GM12864 (cell line): Measurements from ENCODE around the gene NHS.
"Not testable (repeated sequence)": the region's sequence is repeated elsewhere in the genome, so short reads cannot be mapped to it uniquely, and the experiment has no call there.

Source experiments
- DNase-seq: peaks from one replicate; pipeline ENCODE4 v3.0.0-alpha.2; 2011; ENCODE audit warnings: low read depth
- H3K4me3 ChIP-seq: 2 replicates; pipeline ENCODE4 v1.5.1; 2011; ENCODE audit warnings: mild to moderate bottlenecking, low read depth, low read length, control low read depth
- TF ChIP-seq, protein P1 (sequence below): IDR thresholded peaks from 2 replicates; pipeline ENCODE4 v1.5.1; 2011; ENCODE audit warnings: low read depth, mild to moderate bottlenecking, moderate library complexity, low read length, control low read depth, inconsistent platforms; ENCODE audit errors: missing control alignments

The NHS gene

DNA sequence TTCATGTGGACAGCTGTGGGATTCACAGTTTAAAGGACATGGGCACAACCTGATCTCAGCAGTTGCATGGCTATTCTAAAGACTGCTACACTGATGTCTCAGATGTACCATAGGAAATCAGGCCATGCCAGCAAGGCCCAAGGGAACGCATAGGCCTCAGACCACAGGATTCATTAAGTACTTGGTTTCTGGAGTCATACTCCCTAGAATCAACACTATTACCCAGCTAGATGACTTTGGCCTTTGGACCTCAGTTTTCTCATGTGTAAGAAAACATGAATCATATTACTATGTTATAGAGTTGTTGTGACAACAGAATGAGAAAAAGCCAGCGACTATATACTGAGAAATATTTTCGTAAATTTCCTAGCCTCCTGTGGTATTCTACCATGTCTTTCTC lies 67.9 kb downstream of the NHS start:
- TF ChIP-seq, protein P1, sequence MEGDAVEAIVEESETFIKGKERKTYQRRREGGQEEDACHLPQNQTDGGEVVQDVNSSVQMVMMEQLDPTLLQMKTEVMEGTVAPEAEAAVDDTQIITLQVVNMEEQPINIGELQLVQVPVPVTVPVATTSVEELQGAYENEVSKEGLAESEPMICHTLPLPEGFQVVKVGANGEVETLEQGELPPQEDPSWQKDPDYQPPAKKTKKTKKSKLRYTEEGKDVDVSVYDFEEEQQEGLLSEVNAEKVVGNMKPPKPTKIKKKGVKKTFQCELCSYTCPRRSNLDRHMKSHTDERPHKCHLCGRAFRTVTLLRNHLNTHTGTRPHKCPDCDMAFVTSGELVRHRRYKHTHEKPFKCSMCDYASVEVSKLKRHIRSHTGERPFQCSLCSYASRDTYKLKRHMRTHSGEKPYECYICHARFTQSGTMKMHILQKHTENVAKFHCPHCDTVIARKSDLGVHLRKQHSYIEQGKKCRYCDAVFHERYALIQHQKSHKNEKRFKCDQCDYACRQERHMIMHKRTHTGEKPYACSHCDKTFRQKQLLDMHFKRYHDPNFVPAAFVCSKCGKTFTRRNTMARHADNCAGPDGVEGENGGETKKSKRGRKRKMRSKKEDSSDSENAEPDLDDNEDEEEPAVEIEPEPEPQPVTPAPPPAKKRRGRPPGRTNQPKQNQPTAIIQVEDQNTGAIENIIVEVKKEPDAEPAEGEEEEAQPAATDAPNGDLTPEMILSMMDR = no peak
- no peak overlapping the region for H3K4me3 ChIP-seq
- DNase-seq = no peak

DNA sequence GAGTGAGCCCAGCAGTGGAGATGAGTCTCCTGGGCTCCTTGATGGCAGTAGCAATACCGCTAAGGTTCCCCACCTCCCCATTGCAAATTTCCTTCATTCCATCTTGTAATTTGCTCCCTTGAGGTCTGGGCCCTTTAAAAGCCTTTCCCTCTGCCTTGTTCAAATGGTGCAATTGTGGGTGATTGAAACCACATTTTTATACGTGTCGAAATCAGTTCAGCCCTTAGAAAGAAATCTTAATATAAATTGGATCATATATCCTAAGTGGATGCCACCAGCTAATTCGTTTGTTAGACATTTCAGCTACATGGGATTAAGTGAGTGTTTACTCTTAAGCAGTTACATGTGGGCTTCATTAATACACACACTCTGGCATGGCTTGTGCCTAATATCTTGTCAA lies 68.6 kb downstream of the NHS start:
- TF ChIP-seq, protein P1 = no peak
- no peak overlapping the region for H3K4me3 ChIP-seq
- no peak for DNase-seq

DNA sequence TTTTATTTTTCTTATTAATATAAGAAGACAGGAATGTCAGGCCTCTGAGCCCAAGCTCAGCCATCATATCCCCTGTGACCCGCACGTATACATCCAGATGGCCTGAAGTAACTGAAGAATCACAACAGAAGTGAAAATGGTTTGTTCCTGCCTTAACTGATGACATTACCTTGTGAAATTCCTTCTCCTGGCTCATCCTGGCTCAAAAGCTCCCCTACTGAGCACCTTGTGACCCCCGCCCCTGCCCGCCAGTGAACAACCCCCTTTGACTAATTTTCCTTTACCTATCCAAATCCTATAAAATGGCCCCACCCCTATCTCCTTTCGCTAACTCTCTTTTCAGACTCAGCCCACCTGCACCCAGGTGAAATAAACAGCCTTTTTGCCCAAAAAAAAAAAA lies 71.3 kb downstream of the NHS start:
- not testable (repeated sequence) for DNase-seq

DNA sequence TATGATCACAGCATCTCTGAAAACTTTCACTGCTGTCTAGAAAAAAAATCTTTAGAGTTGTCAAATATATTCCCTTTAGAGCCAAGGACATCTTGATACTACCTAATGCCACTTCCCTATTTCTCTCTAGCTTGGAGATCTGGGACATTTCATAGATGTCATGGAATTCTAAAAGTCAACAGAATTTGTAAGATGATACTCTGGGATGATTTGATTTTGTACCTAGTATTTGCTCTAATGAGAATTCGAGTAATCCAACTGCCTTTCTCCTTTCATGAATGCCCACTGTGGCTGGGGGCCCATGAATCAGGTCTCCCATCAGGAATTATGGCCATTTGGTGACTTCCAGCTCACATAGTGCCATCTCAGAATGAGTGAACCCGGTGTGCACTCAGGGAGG lies 73.2 kb downstream of the NHS start:
- DNase-seq = no peak
- H3K4me3 ChIP-seq = no peak overlapping the region
- TF ChIP-seq, protein P1 = no peak

More for the DNA sequence above, 71.3 kb downstream of the NHS start:
- H3K4me3 ChIP-seq = not testable (repeated sequence)

DNA sequence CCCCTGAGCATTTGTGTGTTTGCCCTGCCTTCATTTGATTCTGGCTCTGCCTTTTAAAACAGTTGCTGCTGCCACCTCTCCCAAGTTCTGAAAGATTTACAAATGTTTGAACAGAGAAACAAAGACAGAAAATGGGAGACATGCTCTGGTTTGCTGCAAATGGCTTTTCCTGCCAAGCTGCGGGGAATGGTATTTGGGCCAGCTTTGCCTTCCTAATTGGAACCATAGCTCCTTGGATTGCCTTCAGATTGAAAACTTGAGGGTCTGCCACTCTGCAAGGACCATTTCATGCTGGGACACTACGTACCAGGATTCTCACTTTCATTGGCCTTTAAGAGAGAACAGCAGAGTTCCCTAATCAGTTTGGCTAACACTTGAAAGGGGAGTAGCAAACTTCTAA lies 74.9 kb downstream of the NHS start:
- TF ChIP-seq, protein P1 = no peak
- H3K4me3 ChIP-seq = no peak overlapping the region
- no peak for DNase-seq

DNA sequence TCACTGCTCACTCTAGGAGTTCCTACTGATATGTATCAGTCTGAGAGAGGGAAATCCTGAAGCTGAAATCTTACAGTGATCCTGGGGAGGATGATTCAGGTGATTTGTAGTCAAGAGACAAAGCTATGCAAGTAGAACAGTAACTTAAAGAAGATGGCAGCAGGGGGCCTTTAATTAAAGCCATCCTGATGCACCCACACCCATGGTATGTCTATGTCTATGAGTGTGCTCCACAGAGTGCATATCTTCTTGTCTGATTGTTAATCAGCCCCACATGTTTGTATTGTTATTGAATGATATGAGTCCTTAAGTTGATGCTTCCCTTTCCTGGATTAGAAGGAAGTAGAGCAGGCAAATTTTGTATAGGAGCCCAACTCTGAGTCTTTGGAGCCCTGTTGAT lies 78.8 kb downstream of the NHS start:
- H3K4me3 ChIP-seq = no peak overlapping the region
- DNase-seq = no peak
- TF ChIP-seq, protein P1 = no peak

DNA sequence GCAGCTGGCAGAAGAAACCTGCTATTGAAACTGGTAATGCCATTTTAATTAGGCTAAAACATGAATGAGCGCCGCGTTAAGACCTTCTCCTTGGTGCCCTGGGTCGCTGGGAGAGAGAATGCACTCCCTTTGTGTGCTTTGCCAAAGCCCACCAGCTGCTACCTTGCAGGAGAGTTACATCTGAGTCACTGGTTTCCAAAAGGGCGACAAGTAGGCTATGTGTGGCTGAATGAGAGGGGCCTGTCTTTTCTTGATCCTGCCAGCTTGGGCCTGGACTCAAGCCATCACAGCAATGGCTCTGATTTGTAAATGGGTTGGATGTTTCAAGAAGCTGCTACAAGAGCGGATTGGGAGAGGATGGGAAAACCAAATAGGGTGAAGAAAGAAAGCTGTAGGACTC lies 81.5 kb downstream of the NHS start:
- TF ChIP-seq, protein P1 = no peak
- DNase-seq = no peak
- H3K4me3 ChIP-seq = no peak overlapping the region
